Kidney (tissue), 14 donors: ENCODE results near the gene ISYNA1. TPM values are rescaled to one million over a fixed set of nuclear protein-coding genes. Genes with fewer than 3 reads are reported as not detected.

Experiments used
- DNase-seq, 5 donors: peaks; one replicate each; pipeline ENCODE4 v3.0.0-alpha.2; 2013 to 2020
- FAIRE-seq: peaks from 2 replicates; lab custom pipeline; 2012; peaks lifted over from hg19 to GRCh38; lab: Jason Lieb, UNC
- H3K27ac ChIP-seq, 2 donors: one replicate each; pipeline ENCODE4 v1.7.0; 2013; ENCODE audit warnings: low read depth in 2 of 2, low read length in 2 of 2, inconsistent platforms in 1 of 2
- H3K27me3 ChIP-seq: one replicate; pipeline ENCODE4 v1.7.1; 2013; ENCODE audit warnings: low read length, inconsistent platforms; ENCODE audit not compliant: control insufficient read depth, insufficient read depth
- H3K36me3 ChIP-seq, 3 donors: one replicate each; pipeline versions ENCODE4 v1.7.0 to v1.7.1; 2013; ENCODE audit warnings: low read length in 3 of 3, control low read depth in 1 of 3, inconsistent platforms in 1 of 3; ENCODE audit not compliant: insufficient read depth in 3 of 3, control insufficient read depth in 2 of 3
- H3K4me1 ChIP-seq, 3 donors: one replicate each; pipeline versions ENCODE4 v1.7.0 to v1.7.1; 2013; ENCODE audit warnings: low read length in 3 of 3, inconsistent platforms in 1 of 3, low read depth in 1 of 3; ENCODE audit not compliant: control insufficient read depth in 2 of 3, insufficient read depth in 2 of 3
- H3K4me3 ChIP-seq, 3 donors: one replicate each; pipeline versions ENCODE4 v1.7.0 to v1.8.1; 2013; ENCODE audit warnings: low read length in 3 of 3, control low read depth in 1 of 3, inconsistent platforms in 1 of 3
- H3K9ac ChIP-seq, 3 donors: one replicate each; pipeline versions ENCODE4 v1.7.0 to v1.7.1; 2013; ENCODE audit warnings: low read length in 3 of 3, control low read depth in 1 of 3, inconsistent platforms in 1 of 3
- H3K9me3 ChIP-seq, 3 donors: one replicate each; pipeline versions ENCODE4 v1.7.0 to v1.7.1; 2013; ENCODE audit warnings: low read length in 3 of 3, control low read depth in 1 of 3, inconsistent platforms in 1 of 3; ENCODE audit not compliant: control insufficient read depth in 2 of 3, insufficient read depth in 1 of 3
- CTCF ChIP-seq: IDR thresholded peaks from 3 replicates; pipeline ENCODE4 v1.5.1; 2012; ENCODE audit warnings: mild to moderate bottlenecking, moderate library complexity, borderline replicate concordance; ENCODE audit not compliant: insufficient read depth; ENCODE audit errors: extremely low read depth
- intact Hi-C: fragments of 100-400 bp; cut with DNase I; formaldehyde crosslinking; loops from one replicate; pipeline ENCODE4 v1.11.1; 2022
- polyA plus RNA-seq: library from polyadenylated mRNA; stranded (reverse); fragments of 350-450 nt; fragmentation: Illumina TruSeq; extraction: RNeasy Lipid Tissue Mini Kit (QIAGEN cat#74804); gene quantifications from one replicate; pipeline ENCODE4 v1.2.3, GENCODE V29; 2014; ENCODE audit warnings: low read depth, low replicate concordance; ENCODE audit not compliant: insufficient read depth
- total RNA-seq: library from RNA; stranded (reverse); fragmentation: NEBNext Ultra II Directional; extraction: Animal tissue kit (Norgen Biotek cat#: 25700); gene quantifications from one replicate; pipeline ENCODE4 v1.2.1, GENCODE V29; 2021
- donor health status: control.
- donor health status: control.
- donor health status: control.
- donor health status: control.
- donor health status: control.
- donor health status: DM: yes; HTN: yes; CAD: no.
- donor health status: Normal renal cell carcinoma (clear cell type).

The ISYNA1 gene
- total and polyA plus RNA-seq, 2 donors from 2014 or later: 68.6 to 101 TPM

- H3K9ac ChIP-seq: no peak overlapping the region
- H3K27ac ChIP-seq: peak overlapping the region; percentile 74 to 83
- no peaks in the 10 kb centered on the region for H3K9me3 ChIP-seq
- no peaks in the 10 kb centered on the region for H3K27me3 ChIP-seq
- intact Hi-C loops: loop anchor here (10.0 kb wide), 2 partner anchors 57 to 127 kb away; partner anchors contain the start of genes IQCN and PGPEP1
- H3K4me3 ChIP-seq: no peak overlapping the region
- peak; percentile 23 for TF ChIP-seq CTCF
- DNase-seq: peak; percentile 61 to 80 (median 72)
- H3K36me3 ChIP-seq: no peaks in the 10 kb centered on the region
- no peak for FAIRE-seq
- peaks cover 0 to 19% (median 0%) of the 10 kb centered on the region in 3 donors for H3K4me1 ChIP-seq
Measured at GRCh38 chr19:18401580-18402112, 36.3 kb downstream of the ISYNA1 start.

- peak in 1 of 5 donors; percentile 83 for DNase-seq
Measured at GRCh38 chr19:18399008-18399407, 38.9 kb downstream of the ISYNA1 start.

GRCh38 chr19:18397242-18398202, 40.4 kb downstream of the ISYNA1 start, which contains the start of gene LRRC25:
TSS of gene LRRC25 (minus strand) at chr19:18397622. CDS start at chr19:18396963, 659 bp downstream.
- DNase-seq: peak in 4 of 5 donors; percentile 52 to 79 (median 64)
- no peak within 1 kb of the TSS for H3K4me3 ChIP-seq
- intact Hi-C loops: no loop called here
- no peak for FAIRE-seq
- H3K27me3 ChIP-seq: no peaks in the 10 kb centered on the region
- H3K9ac ChIP-seq: no peak within 1 kb of the TSS
- H3K4me1 ChIP-seq: peaks cover 0 to 19% (median 0%) of the 10 kb centered on the region in 3 donors
- H3K9me3 ChIP-seq: no peaks in the 10 kb centered on the region
- no peaks in the 10 kb centered on the region for H3K36me3 ChIP-seq
- TF ChIP-seq CTCF: no peak
- H3K27ac ChIP-seq: peak within 1 kb of the TSS; percentile 30 to 51

More at GRCh38 chr19:18399008-18399407, 38.9 kb downstream of the ISYNA1 start:
- peak overlapping the region; percentile 17 to 32 for H3K27ac ChIP-seq
- H3K36me3 ChIP-seq: no peaks in the 10 kb centered on the region
- peaks cover 0 to 23% (median 0%) of the 10 kb centered on the region in 3 donors for H3K4me1 ChIP-seq
- no peaks in the 10 kb centered on the region for H3K9me3 ChIP-seq
- no peak overlapping the region for H3K9ac ChIP-seq
- intact Hi-C loops: no loop called here
- no peak overlapping the region for H3K4me3 ChIP-seq
- no peaks in the 10 kb centered on the region for H3K27me3 ChIP-seq
- no peak for FAIRE-seq
- no peak for TF ChIP-seq CTCF
